Endothelial cell of umbilical vein (primary cell): ENCODE measurements around the gene IL10RB.
"Not testable (repeated sequence)": the region's sequence is repeated elsewhere in the genome, so short reads cannot be mapped to it uniquely, and the experiment has no call there.

Experiments used
- EZH2 ChIP-seq: IDR thresholded peaks from 2 replicates; pipeline ENCODE4 v1.6.1; 2012; ENCODE audit warnings: borderline replicate concordance, low read depth, mild to moderate bottlenecking, moderate library complexity, low read length, inconsistent platforms; ENCODE audit not compliant: severe bottlenecking
- JUN ChIP-seq: IDR thresholded peaks from 2 replicates; pipeline ENCODE4 v1.6.1; 2011; ENCODE audit warnings: borderline replicate concordance, low read depth; ENCODE audit not compliant: insufficient read length, insufficient read depth
- MYC ChIP-seq: IDR thresholded peaks from one replicate; pipeline ENCODE4 v1.6.1; 2011; ENCODE audit warnings: mild to moderate bottlenecking, low read depth, low read length
- POLR2A ChIP-seq: IDR thresholded peaks from 2 replicates; pipeline ENCODE4 v1.6.1; 2012; ENCODE audit warnings: low read depth, mild to moderate bottlenecking, control low read depth, low read length
- POLR2AphosphoS5 ChIP-seq: IDR thresholded peaks from 2 replicates; pipeline ENCODE4 v1.6.1; 2012; ENCODE audit warnings: low read depth, mild to moderate bottlenecking, control low read depth, low read length, moderate library complexity; ENCODE audit not compliant: insufficient read depth
- TF ChIP-seq, protein P1 (sequence below), 2 donors: IDR thresholded peaks; 1 replicate in 1 of 2; 2 replicates in 1 of 2; pipeline ENCODE4 v1.5.1; 2011; ENCODE audit warnings: low read length in 2 of 2, mild to moderate bottlenecking in 2 of 2, moderate library complexity in 2 of 2, control low read depth in 1 of 2, inconsistent platforms in 1 of 2, low read depth in 1 of 2; ENCODE audit not compliant: insufficient read depth in 1 of 2; ENCODE audit errors: extremely low read depth in 1 of 2
- TF ChIP-seq, protein P2 (sequence below): IDR thresholded peaks from 2 replicates; pipeline ENCODE4 v1.6.1; 2011; ENCODE audit not compliant: insufficient read depth, insufficient read length

DNA sequence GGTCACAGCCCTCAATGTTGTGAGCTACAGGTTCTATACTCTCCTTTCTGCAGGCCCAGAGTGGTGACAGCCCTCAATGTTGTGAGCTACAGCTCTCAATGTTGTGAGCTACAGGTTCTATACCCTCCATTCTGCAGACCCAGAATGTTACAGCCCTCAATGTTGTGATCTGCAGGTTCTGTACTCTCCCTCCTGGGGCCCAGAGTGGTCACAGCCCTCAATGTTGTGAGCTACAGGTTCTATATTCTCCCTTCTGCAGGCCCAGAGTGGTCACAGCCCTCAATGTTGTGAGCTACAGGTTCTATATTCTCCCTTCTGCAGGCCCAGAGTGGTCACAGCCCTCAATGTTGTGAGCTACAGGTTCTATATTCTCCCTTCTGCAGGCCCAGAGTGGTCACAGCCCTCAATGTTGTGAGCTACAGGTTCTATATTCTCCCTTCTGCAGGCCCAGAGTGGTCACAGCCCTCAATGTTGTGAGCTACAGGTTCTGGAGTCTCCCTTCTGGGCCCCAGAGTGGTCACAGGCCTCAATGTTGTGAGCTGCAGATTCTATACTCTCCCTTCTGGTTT, 26.5 kb upstream of the IL10RB start:
- TF ChIP-seq, protein P1, sequence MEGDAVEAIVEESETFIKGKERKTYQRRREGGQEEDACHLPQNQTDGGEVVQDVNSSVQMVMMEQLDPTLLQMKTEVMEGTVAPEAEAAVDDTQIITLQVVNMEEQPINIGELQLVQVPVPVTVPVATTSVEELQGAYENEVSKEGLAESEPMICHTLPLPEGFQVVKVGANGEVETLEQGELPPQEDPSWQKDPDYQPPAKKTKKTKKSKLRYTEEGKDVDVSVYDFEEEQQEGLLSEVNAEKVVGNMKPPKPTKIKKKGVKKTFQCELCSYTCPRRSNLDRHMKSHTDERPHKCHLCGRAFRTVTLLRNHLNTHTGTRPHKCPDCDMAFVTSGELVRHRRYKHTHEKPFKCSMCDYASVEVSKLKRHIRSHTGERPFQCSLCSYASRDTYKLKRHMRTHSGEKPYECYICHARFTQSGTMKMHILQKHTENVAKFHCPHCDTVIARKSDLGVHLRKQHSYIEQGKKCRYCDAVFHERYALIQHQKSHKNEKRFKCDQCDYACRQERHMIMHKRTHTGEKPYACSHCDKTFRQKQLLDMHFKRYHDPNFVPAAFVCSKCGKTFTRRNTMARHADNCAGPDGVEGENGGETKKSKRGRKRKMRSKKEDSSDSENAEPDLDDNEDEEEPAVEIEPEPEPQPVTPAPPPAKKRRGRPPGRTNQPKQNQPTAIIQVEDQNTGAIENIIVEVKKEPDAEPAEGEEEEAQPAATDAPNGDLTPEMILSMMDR (IDR thresholded peaks at IDR 0.05; ENCODE audit: extremely low read depth in 1 of 2, insufficient read depth in 1 of 2, low read depth in 1 of 2, low read length in 2 of 2) = not testable (repeated sequence)
- TF ChIP-seq EZH2, JUN, POLR2AphosphoS5, POLR2A, MYC: not testable (repeated sequence)
- TF ChIP-seq, protein P2, sequence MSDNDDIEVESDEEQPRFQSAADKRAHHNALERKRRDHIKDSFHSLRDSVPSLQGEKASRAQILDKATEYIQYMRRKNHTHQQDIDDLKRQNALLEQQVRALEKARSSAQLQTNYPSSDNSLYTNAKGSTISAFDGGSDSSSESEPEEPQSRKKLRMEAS = not testable (repeated sequence)
